IMR-90 (cell line): ENCODE measurements around the gene C2orf49. TPM values are rescaled to one million over a fixed set of nuclear protein-coding genes. Genes with fewer than 3 reads are reported as not detected.

Source experiments
- ATAC-seq: fragments of 200-7000 bp; cut with Tn5 transposase; 2 replicates; pipeline ENCODE4 v1.9.1; 2020; ENCODE audit warnings: low read depth, mild to moderate bottlenecking, moderate library complexity
- BruUV-seq: library from RNA; stranded (reverse); fragments of 400-500 nt; replicated peaks from 2 replicates; lab custom pipeline; 2021; lab: Mats Ljungman, UMichigan
- CTCF ChIA-PET: fragments of 300-600 bp; formaldehyde crosslinking; extraction: SDS; loops from one replicate; lab custom pipeline; 2021; ENCODE audit warnings: antibody characterized with exemption; lab: Yijun Ruan, JAX
- POLR2A ChIA-PET: fragments of 300-600 bp; sonication (Branson Sonifier 250); formaldehyde crosslinking; loops from one replicate; lab custom pipeline; 2022; ENCODE audit warnings: antibody characterized with exemption; ENCODE audit not compliant: unreplicated experiment; lab: Charles Lee
- DNase-seq: peaks from one replicate; pipeline ENCODE4 v3.0.0; 2013
- H2AFZ ChIP-seq: replicated peaks from 2 replicates; pipeline ENCODE3; 2013; ENCODE audit warnings: low read length, mild to moderate bottlenecking; ENCODE audit not compliant: poor library complexity
- H2AK5ac ChIP-seq: 2 replicates; pipeline ENCODE4 v1.6.1; 2013; ENCODE audit warnings: low read depth, low read length, inconsistent platforms
- H2AK9ac ChIP-seq: replicated peaks from 2 replicates; pipeline ENCODE3; 2013; ENCODE audit warnings: mild to moderate bottlenecking, low read depth, low read length, moderate library complexity; ENCODE audit not compliant: poor library complexity
- H2BK120ac ChIP-seq: 2 replicates; pipeline ENCODE4 v1.6.1; 2013; ENCODE audit warnings: low read depth, low read length, inconsistent platforms
- H2BK15ac ChIP-seq: 3 replicates; pipeline ENCODE4 v1.6.1; 2013; ENCODE audit warnings: low read depth, low read length, inconsistent platforms
- H2BK20ac ChIP-seq: 2 replicates; pipeline ENCODE4 v1.6.1; 2013; ENCODE audit warnings: low read depth, mild to moderate bottlenecking, inconsistent platforms, low read length, moderate library complexity
- H2BK5ac ChIP-seq: 2 replicates; pipeline ENCODE4 v1.6.1; 2013; ENCODE audit warnings: mild to moderate bottlenecking, low read depth, low read length, inconsistent platforms; ENCODE audit not compliant: poor library complexity, severe bottlenecking
- H3K14ac ChIP-seq: replicated peaks from 2 replicates; pipeline ENCODE4 v1.6.1; 2013; ENCODE audit warnings: low read depth, low read length, inconsistent platforms
- H3K18ac ChIP-seq: 2 replicates; pipeline ENCODE4 v1.6.1; 2013; ENCODE audit warnings: low read depth, low read length, control low read depth
- H3K23ac ChIP-seq: 2 replicates; pipeline ENCODE4 v1.6.1; 2013; ENCODE audit warnings: low read depth, low read length, inconsistent platforms
- H3K27ac ChIP-seq: 2 replicates; pipeline ENCODE4 v1.5.1; 2013; ENCODE audit warnings: mild to moderate bottlenecking, control low read depth, low read length; ENCODE audit not compliant: insufficient read depth
- H3K27me3 ChIP-seq: 2 replicates; pipeline ENCODE4 v1.6.1; 2013; ENCODE audit warnings: low read length; ENCODE audit not compliant: control insufficient read depth, insufficient read depth
- H3K36me3 ChIP-seq: 2 replicates; pipeline ENCODE4 v1.6.1; 2013; ENCODE audit warnings: low read length, mixed read lengths; ENCODE audit not compliant: control insufficient read depth, insufficient read depth
- H3K4ac ChIP-seq: 2 replicates; pipeline ENCODE4 v1.6.1; 2013; ENCODE audit warnings: low read depth, low read length, inconsistent platforms
- H3K4me1 ChIP-seq: 2 replicates; pipeline ENCODE4 v1.6.1; 2013; ENCODE audit warnings: low read length, mixed read lengths; ENCODE audit not compliant: control insufficient read depth, insufficient read depth
- H3K4me2 ChIP-seq: 2 replicates; pipeline ENCODE4 v1.6.1; 2013; ENCODE audit warnings: low read depth, mild to moderate bottlenecking, control low read depth, low read length, moderate library complexity
- H3K4me3 ChIP-seq: 2 replicates; pipeline ENCODE4 v1.5.1; 2013; ENCODE audit warnings: low read depth, mild to moderate bottlenecking, control low read depth, low read length, moderate library complexity; ENCODE audit not compliant: insufficient read depth
- H3K56ac ChIP-seq: 2 replicates; pipeline ENCODE4 v1.6.1; 2013; ENCODE audit warnings: low read length, inconsistent platforms; ENCODE audit not compliant: insufficient read depth; ENCODE audit errors: extremely low read depth
- H3K79me1 ChIP-seq, 2 experiments: 2 replicates each; pipeline ENCODE4 v1.6.1; 2013; ENCODE audit warnings: low read length in 2 of 2, inconsistent platforms in 1 of 2, low read depth in 1 of 2
- H3K9ac ChIP-seq: 2 replicates; pipeline ENCODE4 v1.6.1; 2013; ENCODE audit warnings: low read depth, low read length, control low read depth
- H3K9me1 ChIP-seq: 2 replicates; pipeline ENCODE4 v1.6.1; 2013; ENCODE audit warnings: low read length, inconsistent platforms; ENCODE audit not compliant: insufficient read depth
- H3K9me3 ChIP-seq: 2 replicates; pipeline ENCODE4 v1.6.1; 2013; ENCODE audit warnings: low read length; ENCODE audit not compliant: control insufficient read depth, insufficient read depth
- H4K20me1 ChIP-seq: 2 replicates; pipeline ENCODE4 v1.6.1; 2013; ENCODE audit warnings: low read length, inconsistent platforms; ENCODE audit not compliant: insufficient read depth
- H4K5ac ChIP-seq: 2 replicates; pipeline ENCODE4 v1.6.1; 2013; ENCODE audit warnings: mild to moderate bottlenecking, low read depth, low read length, control low read depth
- H4K8ac ChIP-seq, 2 experiments: 2 replicates each; pipeline ENCODE4 v1.6.1; 2013; ENCODE audit warnings: low read depth in 2 of 2, low read length in 2 of 2, control low read depth in 1 of 2, inconsistent platforms in 1 of 2
- H4K91ac ChIP-seq: 2 replicates; pipeline ENCODE4 v1.6.1; 2013; ENCODE audit warnings: low read depth, low read length, inconsistent platforms; ENCODE audit not compliant: insufficient read depth
- CEBPB ChIP-seq: IDR thresholded peaks from 2 replicates; pipeline ENCODE4 v1.6.1; 2012; ENCODE audit warnings: low read depth, low read length, improper control_type of control experiment
- RFX5 ChIP-seq: IDR thresholded peaks from 2 replicates; pipeline ENCODE4 v1.8.0; 2012; ENCODE audit warnings: low read depth, mild to moderate bottlenecking, low read length, moderate library complexity
- WGBS, 2 experiments: methylation state at CpG; one replicate each; pipeline versions ENCODE4 v1.1.5 to v1.1.7; 2013; ENCODE audit warnings: missing lambda C conversion rate in 2 of 2; ENCODE audit not compliant: insufficient read length in 1 of 2; ENCODE audit errors: extremely low coverage in 2 of 2; 5-methylcytosine and 5-hydroxymethylcytosine counted together
- dilution Hi-C: fragments of 300-500 bp; cut with HindIII; formaldehyde crosslinking; loops from one replicate; pipeline ENCODE4 v1.14.3; 2018; ENCODE audit warnings: low sequenced_read_pairs; ENCODE audit not compliant: unreplicated experiment
- in situ Hi-C: fragments of 300-500 bp; cut with MboI; formaldehyde crosslinking; loops from 3 replicates; pipeline ENCODE4 v1.14.3; 2019; ENCODE audit warnings: low sequenced_read_pairs, inconsistent platforms, mixed read lengths
- intact Hi-C: fragments of 100-400 bp; cut with micrococcal nuclease; formaldehyde crosslinking; loops from 2 replicates; pipeline ENCODE4 v1.10.0; 2022
- polyA plus RNA-seq, 3 experiments: library from polyadenylated mRNA; depleted of rRNA; stranded (reverse); fragments of >200 nt; gene quantifications; 2 replicates each; pipeline ENCODE4 v1.2.3, GENCODE V29; 2012; ENCODE audit warnings: low replicate concordance in 1 of 3
- total RNA-seq: library from RNA; depleted of rRNA; stranded (reverse); fragments of >200 nt; gene quantifications from 2 replicates; pipeline ENCODE4 v1.2.3, GENCODE V29; 2012

The C2orf49 gene
- total and polyA plus RNA-seq, 2 of the 4 experiments (the other 2 are of a cell fraction): 3.8 to 8.5 TPM

DNA sequence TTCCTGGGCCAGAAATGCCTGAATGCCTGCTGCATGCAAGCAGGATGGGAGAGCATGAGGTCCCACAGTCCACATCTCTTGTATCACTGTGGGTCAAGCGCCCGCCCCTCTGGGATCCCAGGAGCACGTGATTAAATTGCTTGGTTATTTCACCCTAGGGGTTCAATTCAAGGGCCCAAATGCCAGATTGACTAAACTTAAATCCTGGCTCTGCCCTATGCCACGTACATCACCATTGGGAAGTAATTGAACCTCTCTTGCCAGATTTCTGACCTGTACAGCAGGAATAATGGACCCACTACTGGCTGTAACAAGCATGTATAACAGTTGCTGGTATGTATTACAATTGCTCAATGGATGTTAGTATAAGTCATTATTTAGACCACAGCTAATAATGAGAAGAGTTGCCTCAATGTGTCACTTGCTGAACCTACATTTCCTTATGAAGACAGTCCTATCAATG lies 41.6 kb downstream of the C2orf49 start:
- H2BK15ac ChIP-seq: no peak overlapping the region
- H3K79me1 ChIP-seq: peaks cover 31 to 92% of the 10 kb centered on the region in 2 experiments
- no peaks in the 10 kb centered on the region for H3K9me3 ChIP-seq
- H4K5ac ChIP-seq: peak overlapping the region; percentile 58
- H3K27me3 ChIP-seq: no peaks in the 10 kb centered on the region
- BruUV-seq: no TSS peak
- DNase-seq (no peak), ATAC-seq (no peak)
- no peak overlapping the region for H2BK20ac ChIP-seq
- no peak overlapping the region for H2AK9ac ChIP-seq
- no peak overlapping the region for H3K4me2 ChIP-seq
- dilution Hi-C loops: no loop called here
- peak overlapping the region; percentile 6; the same call in 1 of the 2 replicates for H3K4ac ChIP-seq
- H2BK5ac ChIP-seq: peak overlapping the region; percentile 97
- no peak overlapping the region for H3K56ac ChIP-seq
- intact Hi-C loops: no loop called here
- peaks cover 49% of the 10 kb centered on the region for H4K20me1 ChIP-seq
- in situ Hi-C loops: no loop called here
- peak overlapping the region; percentile 28; the same call in 1 of the 2 replicates for H3K14ac ChIP-seq
- peaks cover 58% of the 10 kb centered on the region for H3K4me1 ChIP-seq
- H3K23ac ChIP-seq: peak overlapping the region; percentile 78; the same call in 1 of the 2 replicates
- peaks cover 78% of the 10 kb centered on the region for H3K36me3 ChIP-seq
- H2AFZ ChIP-seq: no peak overlapping the region
- peak; percentile 56 for TF ChIP-seq CEBPB
- TF ChIP-seq RFX5: no peak
- H3K18ac ChIP-seq: peak overlapping the region; percentile 57
- CTCF ChIA-PET: no interaction called here
- no peak overlapping the region for H3K4me3 ChIP-seq
- H3K9me1 ChIP-seq: peaks cover 50% of the 10 kb centered on the region
- 100% methylated on average over 1 of the region's 4 CpGs; no CpG with 5 or more reads in 1 of the 2 experiments for WGBS, 2 experiments
- 0 out of 2 replicates have a peak overlapping the region, but pooled peaks have one; percentile 22 for H2AK5ac ChIP-seq
- POLR2A ChIA-PET: no interaction called here
- peak overlapping the region; percentile 75 for H3K27ac ChIP-seq
- H2BK120ac ChIP-seq: peak overlapping the region; percentile 45
- H3K9ac ChIP-seq: no peak overlapping the region
- peak overlapping the region; percentile 16 to 60; a peak in 2 of 4 replicates for H4K8ac ChIP-seq
- H4K91ac ChIP-seq: 0 out of 2 replicates have a peak overlapping the region, but pooled peaks have one; percentile 19
